Activated B cell treated with CpG ODN at 0.5 μM for 24 hours (primary cell): ENCODE data around the gene RHD. TPM values are rescaled to one million over a fixed set of nuclear protein-coding genes. Genes with fewer than 3 reads are reported as not detected.
"Not testable (repeated sequence)": the region's sequence is repeated elsewhere in the genome, so short reads cannot be mapped to it uniquely, and the experiment has no call there.

Experiments used
- ATAC-seq: fragments of 200-7000 bp; cut with Tn5 transposase; one replicate; pipeline ENCODE4 v1.10.0; 2021; ENCODE audit warnings: low read depth, mild to moderate bottlenecking, moderate library complexity
- CTCF ChIA-PET: fragments of 350-600 bp; sonication (Branson Sonifier 250); formaldehyde crosslinking; loops from one replicate; lab custom pipeline; 2021; ENCODE audit warnings: antibody characterized with exemption; lab: Charles Lee
- POLR2A ChIA-PET: fragments of 350-600 bp; sonication (Branson Sonifier 250); formaldehyde crosslinking; loops from one replicate; lab custom pipeline; 2021; ENCODE audit warnings: antibody characterized with exemption; lab: Charles Lee
- DNase-seq: peaks from one replicate; pipeline ENCODE4 v3.0.0; 2022
- H3K27ac Mint-ChIP-seq: one replicate; pipeline ENCODE4 v1.8.0; 2020; ENCODE audit warnings: mixed read lengths
- H3K27me3 Mint-ChIP-seq: one replicate; pipeline ENCODE4 v1.8.0; 2021; ENCODE audit warnings: mixed read lengths
- H3K36me3 Mint-ChIP-seq: one replicate; pipeline ENCODE4 v1.8.0; 2021; ENCODE audit warnings: low read depth, mixed read lengths
- H3K4me1 Mint-ChIP-seq: one replicate; pipeline ENCODE4 v1.8.0; 2021; ENCODE audit warnings: mixed read lengths
- H3K4me3 Mint-ChIP-seq: one replicate; pipeline ENCODE4 v1.8.0; 2020; ENCODE audit warnings: mild to moderate bottlenecking, mixed read lengths
- H3K9me3 Mint-ChIP-seq: one replicate; pipeline ENCODE4 v1.8.0; 2020; ENCODE audit warnings: mixed read lengths
- CTCF ChIP-seq: fragments of 200-600 bp; IDR thresholded peaks from one replicate; pipeline ENCODE4 v1.8.0; 2022; ENCODE audit warnings: antibody characterized with exemption, mild to moderate bottlenecking
- intact Hi-C: fragments of 100-400 bp; cut with micrococcal nuclease; formaldehyde crosslinking; loops from one replicate; pipeline ENCODE4 v1.15.1; 2024
- total RNA-seq: library from RNA; stranded (reverse); gene quantifications from 2 replicates; pipeline ENCODE4 v1.2.3, GENCODE V29; 2022

The RHD gene
- total RNA-seq, 1 donor from 2014 or later = not detected

- CTCF ChIA-PET, H3K4me3 Mint-ChIP-seq, POLR2A ChIA-PET, DNase-seq, H3K36me3 Mint-ChIP-seq, H3K27ac Mint-ChIP-seq, ATAC-seq, intact Hi-C loops, H3K9me3 Mint-ChIP-seq, H3K27me3 Mint-ChIP-seq: not testable (repeated sequence)
- peaks cover 16% of the 10 kb centered on the region for H3K4me1 Mint-ChIP-seq
These were observed 55.8 kb downstream of the RHD start for GRCh38 chr1:25327864-25328790.

- intact Hi-C loops, H3K27me3 Mint-ChIP-seq, H3K4me3 Mint-ChIP-seq, POLR2A ChIA-PET, DNase-seq, H3K27ac Mint-ChIP-seq, ATAC-seq, CTCF ChIA-PET, H3K9me3 Mint-ChIP-seq: not testable (repeated sequence)
- H3K36me3 Mint-ChIP-seq = peaks cover 15% of the 10 kb centered on the region
- peaks cover 19% of the 10 kb centered on the region for H3K4me1 Mint-ChIP-seq
These were observed 56.5 kb downstream of the RHD start for GRCh38 chr1:25328791-25329185.

DNA sequence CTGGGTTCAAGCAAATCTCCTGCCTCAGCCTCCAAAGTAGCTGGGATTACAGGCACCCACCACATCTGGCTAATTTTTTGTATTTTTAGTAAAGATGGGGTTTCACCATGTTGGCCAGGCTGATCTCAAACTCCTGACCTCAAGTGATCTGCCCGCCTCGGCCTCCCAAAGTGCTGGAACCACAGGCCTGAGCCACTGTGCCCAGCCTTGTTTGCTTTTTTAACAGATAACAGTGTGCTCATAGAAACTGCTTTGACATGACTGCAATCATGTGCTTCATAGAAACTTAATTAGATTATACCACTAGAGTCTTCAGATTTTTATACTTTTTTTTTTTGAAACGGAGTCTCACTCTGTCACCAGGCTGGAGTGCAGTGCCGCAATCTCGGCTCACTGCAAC, 57.0 kb downstream of the RHD start:
- DNase-seq, H3K27ac Mint-ChIP-seq, POLR2A ChIA-PET, H3K4me3 Mint-ChIP-seq, ATAC-seq, H3K9me3 Mint-ChIP-seq, H3K27me3 Mint-ChIP-seq, CTCF ChIA-PET, intact Hi-C loops: not testable (repeated sequence)
- H3K4me1 Mint-ChIP-seq = peaks cover 22% of the 10 kb centered on the region
- H3K36me3 Mint-ChIP-seq = peaks cover 15% of the 10 kb centered on the region

DNA sequence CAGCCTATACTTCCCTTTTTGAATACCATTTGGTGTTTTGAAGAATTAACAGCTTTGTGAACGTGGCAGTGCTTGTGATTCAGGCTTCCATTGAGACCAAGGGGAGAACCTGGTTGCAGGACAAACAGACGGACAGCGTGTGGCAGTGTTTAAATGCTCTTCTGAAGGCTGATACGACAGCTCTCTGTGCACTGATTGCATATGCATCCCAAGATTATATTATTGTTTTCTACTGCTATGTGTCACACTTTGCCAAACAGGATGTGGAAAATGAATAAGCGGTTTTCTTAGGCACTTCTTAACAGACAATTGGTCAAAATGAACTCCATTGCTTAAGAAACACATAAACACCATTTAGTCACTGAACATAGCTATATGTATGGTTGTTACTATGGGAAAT, 57.6 kb downstream of the RHD start:
- POLR2A ChIA-PET = interaction anchor here (0.9 kb wide), 1 partner anchor 82 kb away, joined by 3 read pairs; the partner anchor contains the start of gene RSRP1
- H3K27me3 Mint-ChIP-seq, intact Hi-C loops, CTCF ChIA-PET, DNase-seq, H3K9me3 Mint-ChIP-seq, H3K4me3 Mint-ChIP-seq, H3K27ac Mint-ChIP-seq: not testable (repeated sequence)
- peak; percentile 25 for ATAC-seq
- Mint-ChIP-seq H3K36me3 (peaks cover 15% of the 10 kb centered on the region), H3K4me1 (peaks cover 25% of the 10 kb centered on the region)

DNA sequence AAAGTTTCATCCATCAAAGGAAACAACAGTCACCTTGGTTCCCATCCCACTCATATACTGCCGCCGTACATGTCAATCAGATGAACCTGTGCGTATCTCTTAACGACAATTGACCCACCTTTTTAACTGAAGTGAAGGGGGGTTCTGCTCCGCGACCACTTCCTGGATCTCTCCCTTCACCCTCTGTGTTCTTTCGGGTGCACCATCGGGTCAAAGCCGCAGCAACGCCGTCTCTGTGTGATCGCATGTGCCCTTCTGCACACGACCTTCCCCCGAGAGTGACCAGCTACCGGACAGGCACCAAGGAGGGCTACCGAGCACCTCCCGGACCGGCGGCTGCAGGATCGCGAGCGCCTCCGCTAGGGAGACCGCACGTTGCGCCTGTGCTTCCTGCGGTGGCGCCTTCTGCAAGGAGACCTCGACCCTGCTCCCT, 64.6 kb downstream of the RHD start:
- H3K36me3 Mint-ChIP-seq = peaks cover 30% of the 10 kb centered on the region
- POLR2A ChIA-PET, H3K27me3 Mint-ChIP-seq, H3K9me3 Mint-ChIP-seq, intact Hi-C loops, CTCF ChIA-PET: not testable (repeated sequence)
- H3K4me1 Mint-ChIP-seq = peaks cover 46% of the 10 kb centered on the region
- peak overlapping the region; percentile 87 for H3K4me3 Mint-ChIP-seq
- peak overlapping the region; percentile 79 for H3K27ac Mint-ChIP-seq
- peak; percentile 3 for ATAC-seq
- DNase-seq = peak; percentile 35

DNA sequence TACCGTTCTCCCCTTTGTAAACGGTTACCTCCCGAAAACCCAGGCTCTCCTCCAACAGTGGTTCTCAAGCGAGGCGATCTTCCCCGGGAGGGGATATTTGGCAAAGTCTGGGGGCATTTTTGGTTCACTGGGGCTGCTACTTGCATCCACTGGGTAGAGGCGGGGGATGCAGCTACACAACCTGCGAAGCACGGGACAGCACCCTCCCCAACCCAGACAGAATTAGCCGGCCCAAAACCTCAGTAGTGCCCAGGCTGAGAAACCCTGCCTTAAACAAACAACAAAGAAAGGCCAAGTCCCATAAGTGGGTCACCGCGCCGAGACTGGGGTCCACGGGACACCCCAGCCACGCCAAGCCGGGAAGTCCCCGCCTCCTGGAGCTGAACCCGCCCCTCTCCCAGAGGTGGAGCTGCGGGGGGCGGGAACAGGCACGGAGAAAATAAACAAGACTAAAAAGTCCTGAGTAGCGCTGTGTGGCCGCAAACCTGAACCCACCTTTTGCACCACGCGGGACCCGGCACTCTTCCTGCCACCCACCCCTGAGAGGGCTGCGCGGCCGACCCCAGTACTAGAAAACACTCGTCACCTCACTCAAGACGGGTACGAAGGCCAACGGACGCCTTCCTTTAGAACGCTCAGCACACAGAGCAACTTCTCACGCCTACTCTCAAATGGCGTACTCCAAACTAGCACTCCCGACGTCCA, 65.3 kb downstream of the RHD start:
- CTCF ChIA-PET, H3K9me3 Mint-ChIP-seq, DNase-seq, H3K27me3 Mint-ChIP-seq: not testable (repeated sequence)
- peak overlapping the region; percentile 94 for H3K27ac Mint-ChIP-seq
- POLR2A ChIA-PET = interaction anchor here (1.2 to 2.6 kb wide), 2 partner anchors 98 to 105 kb away, joined by 5 to 7 read pairs; partner anchors contain the start of gene SYF2
- intact Hi-C loops = loop anchor here (2.0 kb wide), 3 partner anchors 91 to 481 kb away; partner anchors contain the start of genes MACO1, MTFR1L and RSRP1
- H3K4me1 Mint-ChIP-seq = peaks cover 47% of the 10 kb centered on the region
- H3K4me3 Mint-ChIP-seq = peak overlapping the region; percentile 95
- peak; percentile 50 for ATAC-seq
- H3K36me3 Mint-ChIP-seq = peaks cover 29% of the 10 kb centered on the region

DNA sequence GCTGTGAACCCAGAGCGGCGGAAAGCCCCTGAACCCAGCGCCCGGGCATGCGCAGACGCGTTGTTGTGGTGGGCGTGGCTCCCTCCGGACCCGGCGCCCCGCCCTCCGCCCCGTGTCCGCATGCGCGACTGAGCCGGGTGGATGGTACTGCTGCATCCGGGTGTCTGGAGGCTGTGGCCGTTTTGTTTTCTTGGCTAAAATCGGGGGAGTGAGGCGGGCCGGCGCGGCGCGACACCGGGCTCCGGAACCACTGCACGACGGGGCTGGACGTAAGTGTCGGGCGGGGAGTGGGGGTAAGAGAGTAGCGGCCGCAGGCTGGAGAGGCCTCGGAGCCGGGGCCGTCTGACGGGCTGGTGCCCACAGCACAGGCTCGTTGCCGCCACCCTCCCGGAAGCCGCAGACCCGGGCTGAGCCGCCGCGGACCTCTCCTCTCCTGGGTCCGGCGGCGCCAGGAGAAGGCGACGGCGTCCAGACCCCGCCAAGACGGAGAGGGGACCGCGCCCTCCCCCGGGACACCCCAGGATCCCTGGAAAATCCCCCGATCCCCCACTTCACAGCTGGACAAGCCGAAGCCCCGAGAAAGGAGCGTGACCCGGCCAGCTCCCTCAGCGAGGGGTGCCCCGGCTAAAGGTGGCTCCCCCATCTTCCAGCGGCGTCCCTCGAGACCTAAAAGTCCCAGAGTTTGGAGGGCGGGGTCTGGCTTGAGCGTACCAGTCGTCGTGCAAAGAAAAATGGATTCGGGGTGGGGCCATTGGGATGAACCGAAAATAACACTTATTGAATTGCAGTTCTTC, 66.1 kb downstream of the RHD start, which contains the start of gene TMEM50A:
TMEM50A (plus strand) TSS at position 147 of the 794 bp plus-strand sequence. CDS start 2,153 bp downstream, outside the sequence.
- DNase-seq (peak; percentile 89), ATAC-seq (peak; percentile 79)
- POLR2A ChIA-PET = interaction anchor here (0.6 to 2.6 kb wide), 7 partner anchors 10 to 1994 kb away, joined by 3 to 11 read pairs (median 5); partner anchors contain the start of genes HNRNPR, RSRP1 and SYF2
- H3K4me3 Mint-ChIP-seq = peak within 1 kb of the TSS; percentile 95
- H3K4me1 Mint-ChIP-seq = peaks cover 49% of the 10 kb centered on the region
- CTCF ChIA-PET = no interaction called here
- H3K27me3 Mint-ChIP-seq = no peaks in the 10 kb centered on the region
- no peaks in the 10 kb centered on the region for H3K9me3 Mint-ChIP-seq
- TF ChIP-seq CTCF = no peak
- peak within 1 kb of the TSS; percentile 94 for H3K27ac Mint-ChIP-seq
- intact Hi-C loops = loop anchor here (2.0 kb wide), 3 partner anchors 92 to 480 kb away; partner anchors contain the start of genes MACO1, MTFR1L and RSRP1
- peaks cover 29% of the 10 kb centered on the region for H3K36me3 Mint-ChIP-seq
